Stimulated activated CD4-positive, alpha-beta T cell treated with anti-CD3 and anti-CD28 coated beads, TNF-alpha, amount 100 ng/mL, for 4 hours (primary cell): ENCODE data around the gene IER5.
"Not testable (repeated sequence)": the region's sequence is repeated elsewhere in the genome, so short reads cannot be mapped to it uniquely, and the experiment has no call there.

ENCODE experiments used
- DNase-seq, 3 experiments: peaks; one replicate each; pipeline ENCODE4 v3.0.0-alpha.2; 2020; ENCODE audit warnings: low read depth in 3 of 3

Gene IER5

GRCh38 chr1:181115368-181115684, 26.8 kb downstream of the IER5 start:
- no peak for DNase-seq

GRCh38 chr1:181115971-181116370, 27.5 kb downstream of the IER5 start:
- not testable (repeated sequence) for DNase-seq

- no peak for DNase-seq
These were observed 28.4 kb downstream of the IER5 start for GRCh38 chr1:181116819-181117390.

GRCh38 chr1:181117648-181118449, 29.3 kb downstream of the IER5 start:
- DNase-seq = no peak

GRCh38 chr1:181119093-181119989, 30.8 kb downstream of the IER5 start:
- DNase-seq = no peak

GRCh38 chr1:181120924-181121323, 32.4 kb downstream of the IER5 start:
- no peak for DNase-seq

GRCh38 chr1:181121498-181121897, 33.0 kb downstream of the IER5 start:
- DNase-seq = no peak

- DNase-seq = no peak
These were observed 33.7 kb downstream of the IER5 start for GRCh38 chr1:181122222-181122621.

GRCh38 chr1:181123173-181123572, 34.7 kb downstream of the IER5 start:
- DNase-seq = no peak

- no peak for DNase-seq
These were observed 35.8 kb downstream of the IER5 start for GRCh38 chr1:181124291-181124751.

GRCh38 chr1:181126289-181126688, 37.8 kb downstream of the IER5 start:
- no peak for DNase-seq

- no peak for DNase-seq
These were observed 38.5 kb downstream of the IER5 start for GRCh38 chr1:181126871-181127587.

GRCh38 chr1:181127898-181128453, 39.5 kb downstream of the IER5 start:
- no peak for DNase-seq

GRCh38 chr1:181128592-181129497, 40.3 kb downstream of the IER5 start:
- DNase-seq = no peak

GRCh38 chr1:181129771-181130606, 41.5 kb downstream of the IER5 start:
- DNase-seq = no peak

- DNase-seq = no peak
These were observed 42.9 kb downstream of the IER5 start for GRCh38 chr1:181131255-181131941.

- no peak for DNase-seq
These were observed 45.0 kb downstream of the IER5 start for GRCh38 chr1:181133441-181133951.

- DNase-seq = no peak
These were observed 45.5 kb downstream of the IER5 start for GRCh38 chr1:181133969-181134418.
